Choroid plexus epithelial cell (primary cell): ENCODE data around the gene GABRA5.
"Not testable (repeated sequence)": the region's sequence is repeated elsewhere in the genome, so short reads cannot be mapped to it uniquely, and the experiment has no call there.

Experiments used
- DNase-seq: peaks from one replicate; pipeline ENCODE4 v3.0.0-alpha.2; 2010; ENCODE audit warnings: low read depth
- H3K4me3 ChIP-seq: 2 replicates; pipeline ENCODE4 v1.5.1; 2011; ENCODE audit warnings: low read depth, mild to moderate bottlenecking, control low read depth, low read length, moderate library complexity
- TF ChIP-seq, protein P1 (sequence below): conservative IDR thresholded peaks from 2 replicates; pipeline ENCODE4 v1.5.1; 2011; ENCODE audit warnings: low read depth, mild to moderate bottlenecking, control low read depth, inconsistent platforms, low read length, moderate library complexity

The GABRA5 gene

DNA sequence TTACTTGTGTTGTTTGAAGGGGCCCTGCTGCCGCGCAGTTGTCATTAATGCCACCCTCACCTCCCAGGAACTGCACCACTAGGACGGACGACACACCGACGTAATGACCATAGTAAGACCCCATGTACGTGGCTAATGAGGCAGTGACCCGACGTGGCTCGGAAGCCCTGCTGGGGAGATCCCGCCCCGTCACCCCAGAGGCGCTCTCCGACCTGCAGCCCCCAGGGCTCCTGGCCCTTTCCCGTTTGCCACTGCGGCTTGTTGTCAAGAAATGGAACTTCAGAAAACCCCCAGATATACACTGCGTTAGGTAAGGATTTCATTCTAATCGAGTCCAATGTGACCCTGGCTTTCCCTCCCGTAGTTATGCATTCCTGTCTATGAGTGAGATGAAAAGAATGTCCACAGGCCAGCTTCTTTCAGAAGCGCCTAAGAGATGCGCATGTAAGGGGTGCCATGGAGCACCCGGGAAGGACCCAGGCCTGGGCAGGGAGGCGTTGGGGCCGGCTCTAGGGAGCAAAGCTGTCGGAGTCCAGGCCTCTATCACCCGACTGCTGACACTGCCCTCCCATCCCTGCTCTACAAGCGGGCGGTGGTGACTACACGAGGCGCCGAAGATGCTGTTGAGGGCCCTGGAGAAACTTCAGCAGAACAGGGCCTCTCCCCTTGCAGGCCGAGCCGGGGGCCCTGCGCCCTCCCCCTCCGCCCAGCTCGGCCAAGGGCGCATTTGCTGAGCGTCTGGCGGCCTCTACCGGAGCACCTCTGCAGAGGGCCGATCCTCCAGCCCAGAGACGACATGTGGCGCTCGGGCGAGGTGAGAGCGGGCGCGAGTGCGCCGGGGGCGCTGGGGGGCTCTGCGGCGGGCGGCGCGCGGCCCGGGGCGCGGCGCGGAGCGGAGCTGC lies at the start of gene GABRA5:
Gene GABRA5 (plus strand): TSS at position 765 of the 902 bp plus-strand sequence. CDS start 2,187 bp downstream, outside the sequence.
- peak; percentile 35 for DNase-seq

DNA sequence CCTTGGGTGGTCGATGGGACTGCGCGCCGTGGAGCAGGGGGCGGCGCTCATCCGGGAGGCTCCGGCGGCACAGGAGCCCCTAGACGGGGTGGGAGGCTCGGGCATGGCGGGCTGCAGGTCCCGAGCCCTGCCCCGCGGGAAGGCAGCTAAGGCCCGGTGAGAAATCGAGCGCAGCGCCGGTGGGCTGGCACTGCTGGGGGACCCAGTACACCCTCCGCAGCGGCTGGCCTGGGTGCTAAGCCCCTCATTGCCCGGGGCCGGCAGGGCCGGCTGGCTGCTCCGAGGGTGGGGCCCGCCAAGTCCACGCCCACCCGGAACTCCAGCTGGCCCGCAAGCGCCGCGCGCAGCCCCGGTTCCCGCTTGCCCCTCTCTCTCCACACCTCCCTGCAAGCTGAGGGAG lies 35.7 kb upstream of the GABRA5 start:
- DNase-seq, H3K4me3 ChIP-seq: not testable (repeated sequence)

More for the DNA sequence above, at the start of gene GABRA5:
- no peak within 1 kb of the TSS for H3K4me3 ChIP-seq
- TF ChIP-seq, protein P1, sequence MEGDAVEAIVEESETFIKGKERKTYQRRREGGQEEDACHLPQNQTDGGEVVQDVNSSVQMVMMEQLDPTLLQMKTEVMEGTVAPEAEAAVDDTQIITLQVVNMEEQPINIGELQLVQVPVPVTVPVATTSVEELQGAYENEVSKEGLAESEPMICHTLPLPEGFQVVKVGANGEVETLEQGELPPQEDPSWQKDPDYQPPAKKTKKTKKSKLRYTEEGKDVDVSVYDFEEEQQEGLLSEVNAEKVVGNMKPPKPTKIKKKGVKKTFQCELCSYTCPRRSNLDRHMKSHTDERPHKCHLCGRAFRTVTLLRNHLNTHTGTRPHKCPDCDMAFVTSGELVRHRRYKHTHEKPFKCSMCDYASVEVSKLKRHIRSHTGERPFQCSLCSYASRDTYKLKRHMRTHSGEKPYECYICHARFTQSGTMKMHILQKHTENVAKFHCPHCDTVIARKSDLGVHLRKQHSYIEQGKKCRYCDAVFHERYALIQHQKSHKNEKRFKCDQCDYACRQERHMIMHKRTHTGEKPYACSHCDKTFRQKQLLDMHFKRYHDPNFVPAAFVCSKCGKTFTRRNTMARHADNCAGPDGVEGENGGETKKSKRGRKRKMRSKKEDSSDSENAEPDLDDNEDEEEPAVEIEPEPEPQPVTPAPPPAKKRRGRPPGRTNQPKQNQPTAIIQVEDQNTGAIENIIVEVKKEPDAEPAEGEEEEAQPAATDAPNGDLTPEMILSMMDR = no peak

- TF ChIP-seq, protein P1 = no peak
- DNase-seq = no peak
- H3K4me3 ChIP-seq = no peak overlapping the region
Measured at GRCh38 chr15:26831951-26832350, 34.9 kb upstream of the GABRA5 start.

GRCh38 chr15:26838742-26839460 lies 28.0 kb upstream of the GABRA5 start:
- DNase-seq = no peak
- H3K4me3 ChIP-seq = no peak overlapping the region

GRCh38 chr15:26841514-26841913 lies 25.3 kb upstream of the GABRA5 start:
- no peak overlapping the region for H3K4me3 ChIP-seq
- no peak for DNase-seq
- TF ChIP-seq, protein P1 = no peak

More at GRCh38 chr15:26838742-26839460, 28.0 kb upstream of the GABRA5 start:
- TF ChIP-seq, protein P1 = peak; percentile 18

DNA sequence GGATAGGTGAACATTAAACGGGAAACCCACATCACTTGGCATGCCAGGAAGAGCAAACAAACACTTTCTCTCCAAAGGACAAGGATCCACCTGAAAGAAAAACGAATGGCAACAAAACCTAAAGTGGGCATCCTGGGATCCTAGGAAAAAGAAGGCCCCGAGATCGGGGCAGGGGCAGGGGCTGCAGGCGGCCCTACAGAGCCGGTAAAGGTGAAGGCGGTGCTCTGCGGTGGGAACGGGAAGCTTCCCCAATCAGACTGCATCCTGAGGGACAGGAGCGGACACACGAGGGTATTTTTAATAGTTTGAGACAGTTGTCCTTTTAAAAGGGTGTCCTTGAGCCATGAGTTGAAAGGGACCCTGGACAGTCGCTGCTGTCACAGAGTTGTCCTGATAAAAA lies 24.9 kb upstream of the GABRA5 start:
- H3K4me3 ChIP-seq = no peak overlapping the region
- TF ChIP-seq, protein P1 = no peak

GRCh38 chr15:26842391-26842790 lies 24.5 kb upstream of the GABRA5 start:
- no peak overlapping the region for H3K4me3 ChIP-seq
- TF ChIP-seq, protein P1 = no peak
- no peak for DNase-seq

More for the DNA sequence above, 24.9 kb upstream of the GABRA5 start:
- no peak for DNase-seq
